Left ventricle myocardium inferior (tissue), 1 donor: ENCODE measurements around the gene TMEM223. TPM values are rescaled to one million over a fixed set of nuclear protein-coding genes. Genes with fewer than 3 reads are reported as not detected.
"Not testable (repeated sequence)": the region's sequence is repeated elsewhere in the genome, so short reads cannot be mapped to it uniquely, and the experiment has no call there.

Experiments used
- DNase-seq: peaks from one replicate; pipeline ENCODE4 v3.0.0-alpha.2; 2020
- H3K27ac ChIP-seq: fragments of 200-600 bp; replicated peaks from 2 replicates; pipeline ENCODE4 v1.8.0; 2021
- H3K27me3 ChIP-seq: fragments of 200-600 bp; 2 replicates; pipeline ENCODE4 v1.8.0; 2021; ENCODE audit warnings: low read depth
- H3K36me3 ChIP-seq: fragments of 200-600 bp; 2 replicates; pipeline ENCODE4 v1.8.0; 2021
- H3K4me1 ChIP-seq: fragments of 200-600 bp; 2 replicates; pipeline ENCODE4 v1.8.0; 2021
- H3K4me3 ChIP-seq: fragments of 200-600 bp; 2 replicates; pipeline ENCODE4 v1.8.0; 2021; ENCODE audit warnings: mild to moderate bottlenecking, moderate library complexity
- H3K9me3 ChIP-seq: fragments of 200-600 bp; replicated peaks from 2 replicates; pipeline ENCODE4 v1.8.0; 2021
- intact Hi-C: fragments of 100-400 bp; cut with micrococcal nuclease; formaldehyde crosslinking; loops from one replicate; pipeline ENCODE4 v1.11.0; 2022
- microRNA-seq: library from miRNA; unstranded; fragments of <30 nt; microRNA quantifications from one replicate; pipeline ENCODE4 v1.2.0, GENCODE V29; 2020
- total RNA-seq: library from RNA; stranded (reverse); fragmentation: NEBNext Ultra II Directional; extraction: Animal tissue kit (Norgen Biotek cat#: 25700); gene quantifications from one replicate; pipeline ENCODE4 v1.2.1, GENCODE V29; 2021
- TF ChIP-seq, protein P1 (sequence below): fragments of 200-600 bp; IDR thresholded peaks from 2 replicates; pipeline ENCODE4 v1.8.0; 2021; ENCODE audit warnings: antibody characterized with exemption, mild to moderate bottlenecking, borderline replicate concordance
- donor health status: DM: no; HTN: yes; CAD: no; lungs with severe emphysema.

TMEM223 gene
- total RNA-seq, 1 donor from 2014 or later = 24.1 TPM

DNA sequence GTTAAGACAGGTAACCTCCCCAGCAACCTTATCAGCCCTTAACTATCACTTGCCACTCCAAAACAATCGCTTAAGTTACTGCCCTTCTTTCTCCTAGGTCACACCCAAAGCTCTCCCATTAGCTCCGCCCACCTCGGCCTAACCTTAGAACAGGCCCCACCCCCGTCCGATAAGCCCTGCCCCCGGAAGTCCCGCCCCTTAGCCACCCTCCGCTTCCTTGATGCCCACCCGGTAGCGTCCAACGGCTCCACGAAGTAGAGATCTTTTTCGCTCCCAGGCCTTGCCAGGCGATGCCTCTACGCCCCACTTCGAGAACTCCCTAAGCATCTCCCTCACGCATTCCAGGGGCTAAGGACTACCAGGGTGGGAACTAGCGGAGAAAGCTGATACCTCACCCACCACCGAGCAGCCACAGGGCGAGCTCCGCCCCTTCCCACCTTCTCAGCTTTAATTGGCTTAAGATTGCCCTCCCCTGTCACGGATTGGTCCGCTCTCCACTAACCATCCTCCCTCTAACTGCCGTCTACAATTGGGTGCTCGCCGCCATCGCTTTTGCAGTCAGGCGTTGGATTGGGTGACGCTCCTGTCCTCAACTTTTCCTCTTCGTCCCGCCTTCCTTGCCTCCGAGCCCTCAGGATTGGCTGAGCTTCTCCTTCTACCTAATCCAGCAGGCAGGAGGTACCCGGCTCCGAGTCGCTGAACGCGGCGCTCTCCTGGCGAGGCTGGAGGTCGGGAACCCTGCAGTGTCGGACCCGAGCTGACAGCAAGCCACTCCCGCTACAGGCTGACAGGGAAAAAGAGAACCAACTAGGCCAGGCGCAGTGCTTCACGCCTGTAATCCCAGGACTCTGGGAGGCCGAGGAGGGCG lies 37.8 kb downstream of the TMEM223 start, which contains the start of gene ZBTB3:
ZBTB3 (minus strand) TSS at position 425 of the 868 bp plus-strand sequence. CDS start 496 bp downstream, outside the sequence.
- intact Hi-C loops = no loop called here
- TF ChIP-seq, protein P1, sequence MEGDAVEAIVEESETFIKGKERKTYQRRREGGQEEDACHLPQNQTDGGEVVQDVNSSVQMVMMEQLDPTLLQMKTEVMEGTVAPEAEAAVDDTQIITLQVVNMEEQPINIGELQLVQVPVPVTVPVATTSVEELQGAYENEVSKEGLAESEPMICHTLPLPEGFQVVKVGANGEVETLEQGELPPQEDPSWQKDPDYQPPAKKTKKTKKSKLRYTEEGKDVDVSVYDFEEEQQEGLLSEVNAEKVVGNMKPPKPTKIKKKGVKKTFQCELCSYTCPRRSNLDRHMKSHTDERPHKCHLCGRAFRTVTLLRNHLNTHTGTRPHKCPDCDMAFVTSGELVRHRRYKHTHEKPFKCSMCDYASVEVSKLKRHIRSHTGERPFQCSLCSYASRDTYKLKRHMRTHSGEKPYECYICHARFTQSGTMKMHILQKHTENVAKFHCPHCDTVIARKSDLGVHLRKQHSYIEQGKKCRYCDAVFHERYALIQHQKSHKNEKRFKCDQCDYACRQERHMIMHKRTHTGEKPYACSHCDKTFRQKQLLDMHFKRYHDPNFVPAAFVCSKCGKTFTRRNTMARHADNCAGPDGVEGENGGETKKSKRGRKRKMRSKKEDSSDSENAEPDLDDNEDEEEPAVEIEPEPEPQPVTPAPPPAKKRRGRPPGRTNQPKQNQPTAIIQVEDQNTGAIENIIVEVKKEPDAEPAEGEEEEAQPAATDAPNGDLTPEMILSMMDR = no peak
- Histone ChIP-seq H3K4me3 (peak within 1 kb of the TSS; percentile 76), H3K4me1 (peaks cover 41% of the 10 kb centered on the region), H3K27ac (peak within 1 kb of the TSS; percentile 98), H3K27me3 (no peaks in the 10 kb centered on the region), H3K9me3 (no peaks in the 10 kb centered on the region), H3K36me3 (peaks cover 14% of the 10 kb centered on the region)
- DNase-seq = peak; percentile 95

DNA sequence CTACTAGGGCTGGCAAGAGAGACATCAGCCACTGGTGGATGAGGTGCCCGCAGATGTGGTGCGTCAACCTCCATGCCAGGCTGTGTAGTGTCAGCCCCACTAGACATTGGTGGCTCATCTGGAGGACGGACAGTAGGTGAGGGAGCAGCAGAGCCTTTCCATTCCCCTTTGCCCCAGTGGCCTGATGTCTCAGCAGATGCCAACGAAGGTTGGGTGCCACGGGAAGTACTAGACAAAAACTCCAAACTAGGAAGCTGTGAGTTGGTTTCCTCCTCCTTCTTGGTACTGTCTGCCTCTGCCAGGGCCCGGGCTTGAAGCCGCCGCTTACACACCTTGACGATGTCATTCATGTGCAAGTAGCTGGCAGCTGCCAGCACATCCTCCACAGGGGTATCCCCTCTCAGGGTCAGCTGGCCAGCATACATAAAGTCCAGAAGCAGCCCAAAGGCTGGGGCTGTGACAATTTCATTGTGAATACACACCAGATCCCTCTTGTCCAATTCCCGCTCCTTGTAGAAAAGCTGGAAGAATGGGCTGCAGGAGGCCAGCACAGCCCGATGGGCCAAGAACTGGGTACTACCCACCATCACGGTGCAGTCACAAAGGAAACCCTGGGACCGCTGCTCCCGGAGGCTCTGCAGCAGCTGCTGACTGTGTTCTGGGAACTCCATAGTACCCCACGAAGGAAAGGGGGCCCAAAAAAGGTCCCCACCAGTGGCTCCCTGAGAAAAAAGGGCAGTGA lies 38.6 kb downstream of the TMEM223 start:
- Histone ChIP-seq H3K27ac (peak overlapping the region; percentile 98), H3K27me3 (no peaks in the 10 kb centered on the region), H3K36me3 (peaks cover 14% of the 10 kb centered on the region), H3K4me3 (peak overlapping the region; percentile 76), H3K9me3 (no peaks in the 10 kb centered on the region), H3K4me1 (peaks cover 41% of the 10 kb centered on the region)
- intact Hi-C loops = no loop called here
- no peak for DNase-seq
- TF ChIP-seq, protein P1 = no peak

DNA sequence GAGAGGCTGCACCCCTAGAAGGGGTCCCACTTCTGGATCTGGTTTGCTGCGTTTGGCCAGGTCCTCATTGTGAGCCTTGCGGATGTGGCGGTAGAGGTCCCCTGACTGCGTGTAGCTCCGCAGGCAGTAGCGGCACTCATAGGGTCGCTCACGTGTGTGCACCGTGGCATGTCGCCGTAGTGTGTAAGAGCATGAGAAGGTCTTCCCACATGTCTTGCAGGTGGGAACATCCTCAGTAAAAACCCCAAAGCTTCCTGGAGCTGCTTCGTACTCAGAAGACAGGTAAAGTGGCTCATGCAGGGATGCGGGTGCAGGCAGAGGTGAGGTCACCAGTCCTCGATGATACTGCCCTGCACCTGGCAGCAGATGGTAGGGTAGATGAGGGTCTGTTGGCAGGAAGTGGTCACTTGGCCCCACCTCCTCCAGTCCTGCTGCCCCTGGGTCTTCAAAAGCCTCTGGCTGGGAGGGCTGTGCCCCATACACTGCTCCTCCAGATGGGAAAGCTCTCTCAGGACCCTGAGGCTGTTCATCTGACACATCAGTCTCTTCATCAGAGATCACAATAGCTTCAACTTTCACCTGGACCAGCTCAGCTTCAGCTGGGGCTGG lies 39.5 kb downstream of the TMEM223 start:
- TF ChIP-seq, protein P1 = no peak
- Histone ChIP-seq H3K36me3 (peaks cover 14% of the 10 kb centered on the region), H3K27me3 (no peaks in the 10 kb centered on the region), H3K4me3 (no peak overlapping the region), H3K4me1 (peaks cover 41% of the 10 kb centered on the region), H3K9me3 (no peaks in the 10 kb centered on the region), H3K27ac (peak overlapping the region; percentile 98)
- intact Hi-C loops = no loop called here
- DNase-seq = no peak

DNA sequence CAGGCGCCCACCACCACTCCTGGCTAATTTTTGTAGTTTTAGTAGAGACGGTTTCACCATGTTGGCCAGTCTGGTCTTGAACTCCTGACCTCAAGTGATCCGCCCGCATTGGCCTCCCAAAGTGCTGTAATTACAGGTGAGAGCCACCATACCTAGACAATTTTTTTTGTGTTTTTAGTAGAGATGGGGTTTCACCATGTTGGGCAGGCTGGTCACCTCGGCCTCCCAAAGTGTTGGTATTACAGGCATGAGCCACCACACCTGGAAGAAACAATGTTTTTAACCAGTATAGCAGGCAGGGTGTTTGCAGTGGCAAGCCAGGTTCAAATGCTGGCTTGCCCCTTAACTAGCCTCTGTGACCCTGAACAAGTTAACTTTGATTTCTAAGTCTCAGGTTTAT lies 41.9 kb downstream of the TMEM223 start:
- Histone ChIP-seq H3K36me3 (peaks cover 14% of the 10 kb centered on the region), H3K4me1 (peaks cover 41% of the 10 kb centered on the region)
- H3K27me3 ChIP-seq, intact Hi-C loops, H3K4me3 ChIP-seq, DNase-seq, H3K27ac ChIP-seq, H3K9me3 ChIP-seq: not testable (repeated sequence)

DNA sequence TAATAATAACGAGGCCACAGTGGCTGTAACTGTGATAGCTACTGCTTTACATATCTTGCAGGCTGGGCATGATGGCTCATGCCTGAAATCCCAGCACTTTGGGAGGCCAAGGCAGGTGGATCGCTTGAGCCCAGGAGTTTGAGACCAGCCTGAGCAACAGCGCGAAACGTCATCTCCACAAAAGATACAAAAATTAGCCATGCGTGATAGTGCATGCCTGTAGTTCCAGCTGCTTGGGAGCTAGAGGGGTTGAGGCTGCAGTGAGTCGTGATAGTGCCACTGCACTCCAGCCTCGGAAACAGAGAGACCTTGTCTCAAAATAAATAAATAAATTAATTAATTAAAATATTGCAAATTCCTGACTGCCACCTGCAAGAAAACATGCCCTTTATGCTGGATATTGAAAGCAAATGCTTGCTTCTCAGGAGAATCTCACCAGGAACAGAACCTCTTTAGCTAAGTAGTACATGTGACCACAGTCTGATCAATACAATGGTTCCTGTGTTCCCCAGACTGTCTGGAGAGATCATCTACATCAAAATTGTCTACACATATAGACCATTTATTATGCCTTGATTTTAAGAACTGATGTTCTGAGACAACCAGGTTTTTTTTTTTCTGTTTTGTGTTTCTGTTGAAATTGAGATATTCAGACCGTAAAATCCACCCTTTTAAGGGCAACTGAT lies 44.2 kb downstream of the TMEM223 start:
- Histone ChIP-seq H3K4me1 (peaks cover 25% of the 10 kb centered on the region), H3K4me3 (no peak overlapping the region), H3K27me3 (no peaks in the 10 kb centered on the region), H3K36me3 (peaks cover 8% of the 10 kb centered on the region), H3K27ac (no peak overlapping the region), H3K9me3 (no peaks in the 10 kb centered on the region)
- TF ChIP-seq, protein P1 = no peak
- intact Hi-C loops = no loop called here
- no peak for DNase-seq

Small RNAs within 50 kb of the gene (microRNA-seq; reads per million reads assigned to microRNA genes)
- gene MIR6514 = 2.8 reads per million
- not detected for gene MIR6748

Other genes with a start within 250 kb of the TMEM223 start
- gene AHNAK, start 245.2 kb downstream of the TMEM223 start, total RNA-seq = 290 TPM
- gene EEF1G, start 218.1 kb downstream of the TMEM223 start, total RNA-seq = 958 TPM
- 12.5 TPM for gene TUT1, start 200.5 kb downstream of the TMEM223 start, total RNA-seq
- 26.3 TPM for gene MTA2, start 190.1 kb downstream of the TMEM223 start, total RNA-seq
- 14.6 TPM for gene EML3, start 179.2 kb downstream of the TMEM223 start, total RNA-seq
- 2.0 TPM for gene ROM1, start 178.7 kb downstream of the TMEM223 start, total RNA-seq
- gene B3GAT3, start 170.0 kb downstream of the TMEM223 start, total RNA-seq = 13.2 TPM
- gene GANAB, start 145.4 kb downstream of the TMEM223 start, total RNA-seq = 90.2 TPM
- gene INTS5, start 138.7 kb downstream of the TMEM223 start, total RNA-seq = 10.1 TPM
- 31.1 TPM for gene C11orf98, start 126.8 kb downstream of the TMEM223 start, total RNA-seq
- 5.0 TPM for gene CSKMT, start 126.7 kb downstream of the TMEM223 start, total RNA-seq
- 6.9 TPM for gene UQCC3, start 120.3 kb downstream of the TMEM223 start, total RNA-seq
- gene LBHD1, start 119.7 kb downstream of the TMEM223 start, total RNA-seq = 2.1 TPM
- 82.3 TPM for gene UBXN1, start 112.9 kb downstream of the TMEM223 start, total RNA-seq
- gene LRRN4CL, start 102.5 kb downstream of the TMEM223 start, total RNA-seq = 2.7 TPM
- 18.4 TPM for gene BSCL2, start 84.6 kb downstream of the TMEM223 start, total RNA-seq
- not detected for gene GNG3, start 84.3 kb downstream of the TMEM223 start, total RNA-seq
- 37.6 TPM for gene HNRNPUL2, start 64.5 kb downstream of the TMEM223 start, total RNA-seq
- gene TTC9C, start 63.5 kb downstream of the TMEM223 start, total RNA-seq = 12.9 TPM
- 9.5 TPM for gene ZBTB3, start 37.8 kb downstream of the TMEM223 start, total RNA-seq
- gene POLR2G, start 30.4 kb downstream of the TMEM223 start, total RNA-seq = 43.4 TPM
- gene TAF6L, start 20.6 kb downstream of the TMEM223 start, total RNA-seq = 8.0 TPM
- 20.5 TPM for gene TMEM179B, start 4.6 kb downstream of the TMEM223 start, total RNA-seq
- 43.2 TPM for gene NXF1, start 13.4 kb upstream of the TMEM223 start, total RNA-seq
- gene STX5, start 40.0 kb upstream of the TMEM223 start, total RNA-seq = 16.7 TPM
- gene TEX54, start 40.8 kb upstream of the TMEM223 start, total RNA-seq = not detected
- 24.3 TPM for gene WDR74, start 47.6 kb upstream of the TMEM223 start, total RNA-seq
- gene SLC3A2, start 88.9 kb upstream of the TMEM223 start, total RNA-seq = 35.0 TPM
- not detected for gene CHRM1, start 129.4 kb upstream of the TMEM223 start, total RNA-seq
- not detected for gene SLC22A6, start 193.0 kb upstream of the TMEM223 start, total RNA-seq
- not detected for gene SLC22A8, start 223.8 kb upstream of the TMEM223 start, total RNA-seq